ENCODE data around the gene IL16. TPM values are rescaled to one million over a fixed set of nuclear protein-coding genes. Genes with fewer than 3 reads are reported as not detected.

Gene IL16
- total and polyA plus RNA-seq, 9 of the 15 experiments (the other 6 are each of a cell fraction or from before 2014, with no cell fraction given) = 1.4 to 18.8 (median 10.6) TPM

- intact Hi-C loops (cut with micrococcal nuclease) = no loop called here
- POLR2A ChIA-PET = interaction anchor here (0.6 to 0.7 kb wide), 2 partner anchors 15 to 627 kb away, joined by 3 read pairs; no protein-coding TSS in a partner anchor
- in situ Hi-C loops (cut with MboI) = no loop called here
- H3K27ac ChIP-seq (ENCODE audit: extremely low read depth, low read depth, low read length) = no peak overlapping the region
- H3K27me3 ChIP-seq (ENCODE audit: control insufficient read depth in 2 of 2, insufficient read depth in 2 of 2, low read length in 2 of 2) = no peaks in the 10 kb centered on the region
- no peaks in the 10 kb centered on the region for H3K9me3 ChIP-seq (replicated peaks; ENCODE audit: control insufficient read depth, insufficient read depth, low read depth, low read length)
- H3K79me2 ChIP-seq (ENCODE audit: control insufficient read depth, insufficient read depth, low read length) = no peaks in the 10 kb centered on the region
- ATAC-seq = no peak
- H4K20me1 ChIP-seq (replicated peaks; ENCODE audit: control insufficient read depth, insufficient read depth, low read length) = no peaks in the 10 kb centered on the region
- FAIRE-seq = peak; percentile 78
- CTCF ChIA-PET (ENCODE audit: low intra/inter-chr PET ratio) = interaction anchor here (1.0 kb wide), 1 partner anchor 19 kb away, joined by 3 read pairs; no protein-coding TSS in a partner anchor
- H3K4me3 ChIP-seq = no peak overlapping the region
- 18% methylated on average over 5 of the region's 5 CpGs for WGBS (ENCODE audit: insufficient coverage, low coverage, missing lambda C conversion rate)
- peaks cover 4 to 9% of the 10 kb centered on the region in 2 experiments; a peak in 2 of 5 replicates for H3K4me1 ChIP-seq (replicated peaks in 1 of 2; ENCODE audit: control insufficient read depth in 2 of 2, insufficient read depth in 2 of 2, low read length in 2 of 2)
- H3K9ac ChIP-seq (ENCODE audit: insufficient read depth in 1 of 2, low read depth in 2 of 2, low read length in 2 of 2) = no peak overlapping the region
- no peaks in the 10 kb centered on the region for H3K36me3 ChIP-seq (ENCODE audit: control insufficient read depth, insufficient read depth, low read length)
- no peaks in the 10 kb centered on the region for H3K9me1 ChIP-seq (ENCODE audit: control insufficient read depth, insufficient read depth, low read length)
- DNase-seq (ENCODE audit: extremely low read depth in 1 of 4, low spot score in 3 of 4) = peak in 1 of 4 experiments; percentile 9
- BruUV-seq (replicated peaks) = no TSS peak
- H2AFZ ChIP-seq (ENCODE audit: low read depth, low read length) = peak overlapping the region; percentile 86; the same call in 1 of the 2 replicates
- no peak overlapping the region for H3K4me2 ChIP-seq (ENCODE audit: insufficient read depth, low read length)
- no peak for TF ChIP-seq YBX1 (IDR thresholded peaks at IDR 0.05)
- TF ChIP-seq ESRRB (CRISPR knock-in tag; IDR thresholded peaks at IDR 0.05; ENCODE audit: borderline replicate concordance) = no peak
- no peak for TF ChIP-seq ZNF449 (CRISPR knock-in tag; IDR thresholded peaks at IDR 0.05)
- TF ChIP-seq HMG20A (CRISPR knock-in tag; conservative IDR thresholded peaks at IDR 0.05) = no peak
- TF ChIP-seq POLR2AphosphoS2 (IDR thresholded peaks at IDR 0.05; ENCODE audit: low read length) = no peak
- no peak for TF ChIP-seq ZNF165 (CRISPR knock-in tag; IDR thresholded peaks at IDR 0.05; ENCODE audit: borderline replicate concordance)
- no peak for TF ChIP-seq COPS2 (conservative IDR thresholded peaks at IDR 0.05)
- TF ChIP-seq ZNF583 (CRISPR knock-in tag; IDR thresholded peaks at IDR 0.05) = no peak
- TF ChIP-seq CLOCK (CRISPR knock-in tag; IDR thresholded peaks at IDR 0.05; ENCODE audit: borderline replicate concordance) = no peak
- no peak for TF ChIP-seq U2AF2 (optimal IDR thresholded peaks at IDR 0.05; ENCODE audit: low read depth, low read length)
- TF ChIP-seq RCOR1 (IDR thresholded peaks at IDR 0.05; ENCODE audit: borderline replicate concordance in 1 of 2, low read depth in 2 of 2, low read length in 2 of 2) = 0 out of 4 replicates have a peak, but pooled peaks of 1 of the 2 experiments have one; percentile 29
- TF ChIP-seq ZNF324 (CRISPR knock-in tag; IDR thresholded peaks at IDR 0.05) = no peak
- no peak for TF ChIP-seq HDAC2 (IDR thresholded peaks at IDR 0.05)
- TF ChIP-seq KDM1A (IDR thresholded peaks at IDR 0.05) = 0 out of 4 replicates have a peak, but pooled peaks have one; percentile 14 to 23
- no peak for TF ChIP-seq PHB (CRISPR knock-in tag; IDR thresholded peaks at IDR 0.05)
- no peak for TF ChIP-seq ZNF24 (IDR thresholded peaks at IDR 0.05)
- no peak for TF ChIP-seq RB1 (IDR thresholded peaks at IDR 0.05; ENCODE audit: low read depth)
- TF ChIP-seq SNRNP70 (optimal IDR thresholded peaks at IDR 0.05; ENCODE audit: low read depth, low read length) = no peak
Observed at GRCh38 chr15:81330366-81331090, 133.8 kb downstream of the IL16 start.
